Mesendoderm (in vitro differentiated cells): Measurements from ENCODE around the gene OGFR.

ENCODE experiments used
- DNase-seq: peaks from one replicate; pipeline ENCODE4 v3.0.0; 2013
- H2AK5ac ChIP-seq: 2 replicates; pipeline ENCODE4 v1.6.1; 2013; ENCODE audit warnings: low read length, inconsistent platforms
- H2BK120ac ChIP-seq: 2 replicates; pipeline ENCODE4 v1.6.1; 2013; ENCODE audit warnings: low read depth, mild to moderate bottlenecking, low read length, moderate library complexity, mixed read lengths
- H2BK15ac ChIP-seq: replicated peaks from 2 replicates; pipeline ENCODE4 v1.6.1; 2013; ENCODE audit warnings: low read depth, mild to moderate bottlenecking, moderate library complexity
- H2BK5ac ChIP-seq: 2 replicates; pipeline ENCODE4 v1.6.1; 2013; ENCODE audit warnings: low read length, inconsistent platforms
- H3K18ac ChIP-seq: 2 replicates; pipeline ENCODE4 v1.6.1; 2013; ENCODE audit warnings: mild to moderate bottlenecking, low read length, mixed read lengths
- H3K23ac ChIP-seq: one replicate; pipeline ENCODE4 v1.6.1; 2013; ENCODE audit warnings: low read length
- H3K27ac ChIP-seq: 2 replicates; pipeline ENCODE4 v1.5.1; 2013; ENCODE audit warnings: low read depth, mild to moderate bottlenecking, inconsistent platforms, low read length, moderate library complexity
- H3K27me3 ChIP-seq: 2 replicates; pipeline ENCODE4 v1.6.1; 2013; ENCODE audit warnings: low read length, control low read depth, mild to moderate bottlenecking, inconsistent platforms; ENCODE audit not compliant: insufficient read depth, poor library complexity
- H3K36me3 ChIP-seq: 2 replicates; pipeline ENCODE4 v1.6.1; 2013; ENCODE audit warnings: low read length, inconsistent platforms; ENCODE audit not compliant: control insufficient read depth, insufficient read depth
- H3K4ac ChIP-seq: one replicate; pipeline ENCODE4 v1.6.1; 2013; ENCODE audit warnings: low read depth, mild to moderate bottlenecking, low read length, moderate library complexity
- H3K4me1 ChIP-seq: 2 replicates; pipeline ENCODE4 v1.6.1; 2013; ENCODE audit warnings: low read depth, low read length, inconsistent platforms; ENCODE audit not compliant: control insufficient read depth
- H3K4me2 ChIP-seq: 2 replicates; pipeline ENCODE4 v1.6.1; 2013; ENCODE audit warnings: low read length
- H3K4me3 ChIP-seq: 2 replicates; pipeline ENCODE4 v1.5.1; 2013; ENCODE audit warnings: mild to moderate bottlenecking, low read length
- H3K56ac ChIP-seq: one replicate; pipeline ENCODE4 v1.6.1; 2013; ENCODE audit warnings: low read length
- H3K79me1 ChIP-seq: 2 replicates; pipeline ENCODE4 v1.6.1; 2013; ENCODE audit warnings: low read length, inconsistent platforms
- H3K79me2 ChIP-seq: 2 replicates; pipeline ENCODE4 v1.6.1; 2013; ENCODE audit warnings: mild to moderate bottlenecking, low read length; ENCODE audit not compliant: control insufficient read depth, insufficient read depth
- H3K9ac ChIP-seq: 2 replicates; pipeline ENCODE4 v1.6.1; 2013; ENCODE audit warnings: low read length, inconsistent platforms
- H4K5ac ChIP-seq: one replicate; pipeline ENCODE4 v1.6.1; 2013; ENCODE audit warnings: low read length
- H4K8ac ChIP-seq: one replicate; pipeline ENCODE4 v1.6.1; 2013; ENCODE audit warnings: low read depth, mild to moderate bottlenecking, control low read depth, low read length, moderate library complexity
- WGBS: extraction: QIAGEN DNeasy Blood & Tissue Kit; methylation state at CpG from one replicate; pipeline ENCODE4 v1.1.7; 2013; ENCODE audit warnings: low lambda C conversion rate, missing lambda C conversion rate; ENCODE audit not compliant: insufficient coverage; ENCODE audit errors: extremely low coverage; 5-methylcytosine and 5-hydroxymethylcytosine counted together

The OGFR gene

DNA sequence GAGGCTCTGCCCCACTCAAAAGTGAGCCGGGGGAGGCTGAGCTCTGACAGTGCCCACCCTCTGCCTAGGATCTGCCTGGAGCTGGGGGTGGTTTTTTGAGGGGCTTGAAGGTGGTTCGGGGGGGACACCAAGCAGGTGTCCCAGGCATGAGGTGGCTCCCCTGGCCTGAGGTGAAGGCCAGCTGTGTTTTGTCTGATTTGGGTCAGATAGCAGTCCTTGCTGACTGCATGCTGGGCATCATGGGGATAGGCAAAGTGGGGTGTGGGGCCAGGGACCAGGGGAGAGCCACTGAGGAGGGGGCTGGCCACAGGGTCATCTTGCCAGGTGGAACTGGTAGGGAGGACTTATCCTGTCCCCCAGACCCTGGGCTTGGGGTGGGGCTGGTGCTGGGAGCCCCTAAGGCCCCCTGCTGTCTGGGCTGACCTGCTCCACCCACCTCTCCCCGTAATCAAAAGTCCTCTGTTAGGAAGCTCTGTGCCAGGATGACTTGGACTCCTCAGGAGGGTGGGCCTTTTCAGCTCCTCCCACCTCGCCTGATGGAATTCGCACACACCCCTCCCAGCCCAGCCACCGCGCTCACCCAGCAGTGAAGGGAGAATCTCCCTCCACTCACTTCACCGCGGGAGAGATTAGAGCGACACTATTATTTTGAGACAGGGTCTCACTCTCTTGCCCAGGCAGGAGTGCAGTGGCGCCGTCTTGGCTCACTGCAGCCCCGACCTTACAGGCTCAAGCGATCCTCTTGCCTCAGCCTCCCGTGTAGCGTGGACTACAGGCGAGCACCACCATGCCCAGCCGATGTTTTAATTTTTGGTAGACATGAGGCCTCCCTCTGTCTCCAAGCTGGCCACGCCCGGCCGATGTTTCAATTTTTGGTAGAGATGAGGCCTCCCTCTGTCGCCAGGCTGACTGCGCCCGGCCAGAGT is 10.7 kb downstream of the OGFR start:
- peak overlapping the region; percentile 30 for H3K4me2 ChIP-seq
- H3K79me1 ChIP-seq, result no peaks in the 10 kb centered on the region
- no peak overlapping the region for H2BK15ac ChIP-seq
- H3K4me3 ChIP-seq, result no peak overlapping the region
- peak overlapping the region; percentile 41 for H3K4ac ChIP-seq
- H4K5ac ChIP-seq, result no peak overlapping the region
- peak overlapping the region; percentile 12 for H3K18ac ChIP-seq
- H3K27ac ChIP-seq, result peak overlapping the region; percentile 80
- no peaks in the 10 kb centered on the region for H3K27me3 ChIP-seq
- no peaks in the 10 kb centered on the region for H3K79me2 ChIP-seq
- H3K4me1 ChIP-seq, result peaks cover 2% of the 10 kb centered on the region
- WGBS, result no CpG with 5 or more reads among the region's 24 CpGs
- H2AK5ac ChIP-seq, result peak overlapping the region; percentile 55
- no peak overlapping the region for H3K23ac ChIP-seq
- DNase-seq, result peak; percentile 91
- peak overlapping the region; percentile 64 for H3K9ac ChIP-seq
- no peak overlapping the region for H2BK5ac ChIP-seq
- no peak overlapping the region for H4K8ac ChIP-seq
- H3K36me3 ChIP-seq, result no peaks in the 10 kb centered on the region
- H3K56ac ChIP-seq, result peak overlapping the region; percentile 83
- H2BK120ac ChIP-seq, result no peak overlapping the region

DNA sequence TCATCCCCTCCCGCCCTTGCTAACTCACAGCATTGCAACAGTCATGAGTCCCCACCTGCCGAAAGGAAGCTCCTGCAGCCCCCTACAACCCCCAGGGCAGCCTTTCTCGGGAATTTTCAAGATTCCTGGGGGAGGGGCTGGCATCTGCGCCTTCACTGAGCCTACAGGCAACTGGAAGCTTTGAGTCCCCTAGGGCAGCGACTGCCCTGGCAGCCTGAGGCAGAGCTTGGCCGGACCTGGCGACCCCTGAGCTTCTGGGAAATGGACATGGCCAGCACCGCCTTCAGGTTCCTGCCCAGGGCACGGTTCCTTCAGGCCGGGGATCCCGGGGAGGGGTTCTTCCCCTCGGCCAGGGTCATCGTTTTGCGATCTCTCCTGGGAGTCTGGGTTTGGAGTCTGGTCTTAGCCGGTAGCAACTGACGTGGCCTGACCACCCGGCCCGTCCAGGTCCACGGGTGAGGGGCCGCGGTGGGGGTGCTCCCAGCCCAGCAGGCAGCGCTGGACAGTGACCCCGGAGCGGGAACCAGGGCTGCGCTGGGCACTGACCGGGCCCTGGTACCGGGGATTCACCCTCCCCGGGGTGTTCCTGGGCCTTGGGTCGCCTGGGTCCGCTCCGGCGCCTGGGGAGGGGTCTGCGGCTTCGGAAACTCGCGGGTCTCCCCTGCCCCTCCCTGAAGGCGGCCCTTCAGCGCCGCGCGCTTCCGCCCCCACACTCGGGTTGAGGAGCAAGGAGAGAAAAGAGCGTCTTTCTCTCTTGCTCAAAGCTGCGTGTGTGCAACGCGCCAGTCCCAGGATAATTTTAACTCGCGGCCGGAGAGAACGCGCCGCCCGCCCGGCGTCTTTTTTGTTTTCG is 11.6 kb downstream of the OGFR start:
- Histone ChIP-seq H2BK120ac (peak overlapping the region; percentile 97), H3K4me2 (peak overlapping the region; percentile 30), H3K4me1 (peaks cover 2% of the 10 kb centered on the region), H3K27ac (peak overlapping the region; percentile 80), H3K18ac (peak overlapping the region; percentile 95), H2BK5ac (no peak overlapping the region), H3K36me3 (no peaks in the 10 kb centered on the region), H3K79me1 (no peaks in the 10 kb centered on the region), H3K27me3 (no peaks in the 10 kb centered on the region), H2AK5ac (no peak overlapping the region), H4K5ac (no peak overlapping the region), H3K9ac (peak overlapping the region; percentile 64), H3K56ac (peak overlapping the region; percentile 86), H2BK15ac (no peak overlapping the region), H3K79me2 (no peaks in the 10 kb centered on the region), H3K23ac (peak overlapping the region; percentile 86), H4K8ac (no peak overlapping the region), H3K4ac (peak overlapping the region; percentile 87), H3K4me3 (peak overlapping the region; percentile 5)
- peak; percentile 98 for DNase-seq
- WGBS, result no CpG with 5 or more reads among the region's 57 CpGs

GRCh38 chr20:62816884-62817873 is 12.5 kb downstream of the OGFR start, which contains the start of gene COL9A3:
COL9A3 (plus strand) TSS chr20:62817050; CDS start chr20:62817065, 15 bp downstream.
- Histone ChIP-seq H2BK120ac (peak within 1 kb of the TSS; percentile 97), H3K79me1 (no peaks in the 10 kb centered on the region), H3K56ac (peak within 1 kb of the TSS; percentile 86), H4K5ac (no peak within 1 kb of the TSS), H2BK15ac (no peak within 1 kb of the TSS), H3K4me3 (peak within 1 kb of the TSS; percentile 5), H4K8ac (no peak within 1 kb of the TSS), H3K27me3 (no peaks in the 10 kb centered on the region), H2AK5ac (no peak within 1 kb of the TSS), H3K23ac (peak within 1 kb of the TSS; percentile 86), H2BK5ac (no peak within 1 kb of the TSS), H3K36me3 (no peaks in the 10 kb centered on the region), H3K27ac (peak within 1 kb of the TSS; percentile 80), H3K18ac (peak within 1 kb of the TSS; percentile 95), H3K79me2 (no peaks in the 10 kb centered on the region), H3K4me2 (peak within 1 kb of the TSS; percentile 30), H3K4ac (peak within 1 kb of the TSS; percentile 87), H3K9ac (peak within 1 kb of the TSS; percentile 72), H3K4me1 (peaks cover 2% of the 10 kb centered on the region)
- no CpG with 5 or more reads among the region's 108 CpGs for WGBS
- DNase-seq, result peak; percentile 49

DNA sequence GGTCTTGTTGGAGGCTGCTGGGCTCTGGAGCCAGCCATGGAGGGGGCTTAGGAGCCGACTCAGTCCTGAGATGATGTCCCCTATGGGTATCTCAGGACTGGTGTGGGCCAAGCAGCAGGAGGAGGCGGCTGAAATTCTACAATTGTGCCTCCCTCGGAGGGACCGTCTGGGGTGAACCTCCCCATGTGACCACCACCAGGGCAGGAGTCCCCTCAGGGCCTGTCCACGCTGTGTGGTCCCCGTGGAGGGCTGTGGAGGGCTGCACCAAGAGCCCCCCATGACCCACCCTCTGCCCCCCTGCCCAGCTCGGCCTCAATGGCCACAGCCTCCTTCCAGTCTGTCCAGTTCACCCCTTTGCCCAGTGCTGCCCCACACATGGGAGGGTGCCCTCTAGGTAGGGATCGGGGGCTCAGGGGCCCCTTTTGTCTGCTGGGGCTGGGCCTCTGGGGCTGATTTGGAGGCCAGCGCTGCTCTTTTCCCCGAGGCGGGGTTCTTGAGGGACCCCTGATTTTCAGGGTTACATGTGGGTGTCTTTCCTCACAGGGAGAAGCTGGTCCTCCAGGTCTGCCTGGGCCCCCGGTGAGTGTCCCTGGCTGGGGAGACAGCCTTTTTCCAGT is 13.4 kb downstream of the OGFR start:
- H3K4me1 ChIP-seq, result peaks cover 2% of the 10 kb centered on the region
- WGBS, result no CpG with 5 or more reads among the region's 12 CpGs
- peak overlapping the region; percentile 17 for H3K4ac ChIP-seq
- H4K5ac ChIP-seq, result no peak overlapping the region
- no peak overlapping the region for H4K8ac ChIP-seq
- no peak overlapping the region for H2AK5ac ChIP-seq
- H2BK15ac ChIP-seq, result no peak overlapping the region
- no peak overlapping the region for H3K27ac ChIP-seq
- no peak overlapping the region for H3K4me3 ChIP-seq
- no peak overlapping the region for H3K23ac ChIP-seq
- no peaks in the 10 kb centered on the region for H3K79me1 ChIP-seq
- peak overlapping the region; percentile 19 for H3K18ac ChIP-seq
- no peak overlapping the region for H2BK5ac ChIP-seq
- no peaks in the 10 kb centered on the region for H3K27me3 ChIP-seq
- no peaks in the 10 kb centered on the region for H3K79me2 ChIP-seq
- H2BK120ac ChIP-seq, result no peak overlapping the region
- no peak for DNase-seq
- peak overlapping the region; percentile 84 for H3K56ac ChIP-seq
- no peaks in the 10 kb centered on the region for H3K36me3 ChIP-seq
- H3K4me2 ChIP-seq, result no peak overlapping the region
- peak overlapping the region; percentile 72 for H3K9ac ChIP-seq
